ENCODE measurements around the gene GATA2. TPM values are rescaled to one million over a fixed set of nuclear protein-coding genes. Genes with fewer than 3 reads are reported as not detected.
A peak's percentile ranks its signal among the peaks of the same experiment; 100 is the strongest.

GATA2 gene
- total RNA-seq, 3 donors from 2014 or later = 1.6 to 10.1 (median 8.8) TPM

- no peaks in the 10 kb centered on the region for H3K36me3 ChIP-seq (ENCODE audit: low read depth)
- no peak overlapping the region for H3K4me3 ChIP-seq
- ATAC-seq (no peak), DNase-seq (no peak)
- TF ChIP-seq CTCF (IDR thresholded peaks at IDR 0.05) = no peak
- intact Hi-C loops (cut with DNase I, micrococcal nuclease) = no loop called here
- H3K4me1 ChIP-seq (ENCODE audit: low read depth) = no peaks in the 10 kb centered on the region
- no peaks in the 10 kb centered on the region for H3K9me3 ChIP-seq
Measured at GRCh38 chr3:128461731-128462130, 31.3 kb downstream of the GATA2 start.

- ATAC-seq (no peak), DNase-seq (peak in 1 of 3 donors; percentile 11)
- Histone ChIP-seq H3K36me3 (ENCODE audit: low read depth) (no peaks in the 10 kb centered on the region), H3K4me1 (ENCODE audit: low read depth) (no peaks in the 10 kb centered on the region), H3K9me3 (no peaks in the 10 kb centered on the region), H3K4me3 (no peak overlapping the region)
- no peak for TF ChIP-seq CTCF (IDR thresholded peaks at IDR 0.05)
- intact Hi-C loops (cut with DNase I, micrococcal nuclease) = no loop called here
Measured at GRCh38 chr3:128459461-128459820, 33.6 kb downstream of the GATA2 start.

GRCh38 chr3:128458746-128459460 is 34.1 kb downstream of the GATA2 start:
- no peak for ATAC-seq
- intact Hi-C loops (cut with DNase I, micrococcal nuclease) = no loop called here
- no peak for TF ChIP-seq CTCF (IDR thresholded peaks at IDR 0.05)
- DNase-seq = peak in 1 of 3 donors; percentile 21
- Histone ChIP-seq H3K4me3 (no peak overlapping the region), H3K36me3 (ENCODE audit: low read depth) (no peaks in the 10 kb centered on the region), H3K4me1 (ENCODE audit: low read depth) (no peaks in the 10 kb centered on the region), H3K9me3 (no peaks in the 10 kb centered on the region)

- DNase-seq (peak in 1 of 3 donors; percentile 32), ATAC-seq (no peak)
- TF ChIP-seq CTCF (IDR thresholded peaks at IDR 0.05) = no peak
- H3K4me1 ChIP-seq (ENCODE audit: low read depth) = no peaks in the 10 kb centered on the region
- intact Hi-C loops (cut with DNase I, micrococcal nuclease) = no loop called here
- no peaks in the 10 kb centered on the region for H3K36me3 ChIP-seq (ENCODE audit: low read depth)
- no peak overlapping the region for H3K4me3 ChIP-seq
- H3K9me3 ChIP-seq = no peaks in the 10 kb centered on the region
Measured at GRCh38 chr3:128457937-128458336, 35.1 kb downstream of the GATA2 start.

GRCh38 chr3:128456776-128457715 is 36.0 kb downstream of the GATA2 start:
- no peak for TF ChIP-seq CTCF (IDR thresholded peaks at IDR 0.05)
- no peak for ATAC-seq
- no peaks in the 10 kb centered on the region for H3K9me3 ChIP-seq
- H3K4me3 ChIP-seq = no peak overlapping the region
- intact Hi-C loops (cut with DNase I, micrococcal nuclease) = no loop called here
- no peaks in the 10 kb centered on the region for H3K4me1 ChIP-seq (ENCODE audit: low read depth)
- peak in 1 of 3 donors; percentile 32 for DNase-seq
- H3K36me3 ChIP-seq (ENCODE audit: low read depth) = no peaks in the 10 kb centered on the region

All from mucosa of descending colon (tissue), 3 donors.